Common myeloid progenitor, CD34-positive (primary cell): ENCODE data around the gene NT5C3B.

ENCODE experiments used
- CTCF ChIA-PET: fragments of 350-600 bp; sonication (Branson Sonifier 250); formaldehyde crosslinking; loops from one replicate; lab custom pipeline; 2021; ENCODE audit warnings: antibody characterized with exemption; lab: Charles Lee
- POLR2A ChIA-PET: fragments of 350-600 bp; sonication (Branson Sonifier 250); formaldehyde crosslinking; loops from one replicate; lab custom pipeline; 2021; ENCODE audit warnings: antibody characterized with exemption; lab: Charles Lee
- DNase-seq, 3 donors: peaks; one replicate each; pipeline versions ENCODE4 v3.0.0 to v3.0.0-alpha.2; 2013
- H3K27ac ChIP-seq, 2 experiments: 1 replicate in 1 of 2; 2 replicates in 1 of 2; pipeline ENCODE4 v1.7.0; 2013; ENCODE audit warnings: inconsistent platforms in 2 of 2, low read length in 2 of 2, mild to moderate bottlenecking in 2 of 2, low read depth in 1 of 2, moderate library complexity in 1 of 2; ENCODE audit not compliant: severe bottlenecking in 2 of 2, insufficient read depth in 1 of 2, poor library complexity in 1 of 2
- H3K27me3 ChIP-seq, 5 experiments: replicated peaks in 2 of 5; 1 replicate in 3 of 5; 2 replicates in 2 of 5; pipeline versions ENCODE4 v1.6.1 to v1.7.0; 2013; ENCODE audit warnings: low read length in 4 of 5, mild to moderate bottlenecking in 2 of 5, moderate library complexity in 2 of 5, inconsistent platforms in 1 of 5; ENCODE audit not compliant: insufficient read depth in 5 of 5, control insufficient read depth in 4 of 5
- H3K36me3 ChIP-seq, 4 experiments: 1 replicate in 2 of 4; 2 replicates in 2 of 4; pipeline versions ENCODE4 v1.6.1 to v1.7.0; 2013; ENCODE audit warnings: low read length in 3 of 4, control low read depth in 1 of 4, mild to moderate bottlenecking in 1 of 4; ENCODE audit not compliant: control insufficient read depth in 4 of 4, insufficient read depth in 4 of 4
- H3K4me1 ChIP-seq, 4 experiments: 1 replicate in 3 of 4; 2 replicates in 1 of 4; pipeline versions ENCODE4 v1.6.1 to v1.7.1; 2013; ENCODE audit warnings: low read length in 3 of 4, mild to moderate bottlenecking in 3 of 4, control low read depth in 1 of 4, inconsistent platforms in 1 of 4, moderate library complexity in 1 of 4; ENCODE audit not compliant: control insufficient read depth in 4 of 4, insufficient read depth in 4 of 4; ENCODE audit errors: control extremely low read depth in 1 of 4
- H3K4me3 ChIP-seq, 7 experiments: 1 replicate in 4 of 7; 2 replicates in 3 of 7; pipeline versions ENCODE4 v1.5.1 to v1.7.0; 2013; ENCODE audit warnings: mild to moderate bottlenecking in 7 of 7, low read length in 6 of 7, moderate library complexity in 6 of 7, inconsistent platforms in 2 of 7, low read depth in 2 of 7, control low read depth in 1 of 7; ENCODE audit not compliant: insufficient read depth in 4 of 7, control insufficient read depth in 1 of 7; ENCODE audit errors: extremely low read depth in 1 of 7
- H3K9me3 ChIP-seq, 5 experiments: 1 replicate in 4 of 5; 2 replicates in 1 of 5; pipeline versions ENCODE4 v1.6.1 to v1.7.1; 2013; ENCODE audit warnings: low read length in 4 of 5, mild to moderate bottlenecking in 2 of 5, inconsistent platforms in 1 of 5, low read depth in 1 of 5, moderate library complexity in 1 of 5; ENCODE audit not compliant: control insufficient read depth in 4 of 5, insufficient read depth in 2 of 5; ENCODE audit errors: control extremely low read depth in 1 of 5
- WGBS: methylation state at CpG from one replicate; pipeline ENCODE4 v1.1.5; 2013; ENCODE audit not compliant: insufficient coverage; 5-methylcytosine and 5-hydroxymethylcytosine counted together

The NT5C3B gene

GRCh38 chr17:41813152-41813680, 22.8 kb downstream of the NT5C3B start:
- Histone ChIP-seq H3K4me1 (peaks cover 0 to 25% (median 19%) of the 10 kb centered on the region in 4 experiments), H3K27ac (no peak overlapping the region), H3K4me3 (peak overlapping the region in 3 of 7 experiments; percentile 75 to 86 (median 77)), H3K9me3 (no peaks in the 10 kb centered on the region), H3K36me3 (no peaks in the 10 kb centered on the region), H3K27me3 (peaks cover 0 to 8% (median 0%) of the 10 kb centered on the region in 5 experiments)
- 43% methylated on average over 9 of the region's 12 CpGs for WGBS
- ChIA-PET POLR2A (no interaction called here), CTCF (interaction anchor here (1.0 kb wide), 1 partner anchor 118 kb away, joined by 4 read pairs; no protein-coding TSS in a partner anchor)
- no peak for DNase-seq

- H3K4me1 ChIP-seq = peaks cover 0 to 25% (median 19%) of the 10 kb centered on the region in 4 experiments
- peak within 1 kb of the TSS; percentile 46 to 86 (median 73) for H3K4me3 ChIP-seq
- peaks cover 0 to 8% (median 0%) of the 10 kb centered on the region in 5 experiments for H3K27me3 ChIP-seq
- ChIA-PET CTCF (interaction anchor here (1.0 to 4.8 kb wide), 5 partner anchors 14 to 117 kb away, joined by 3 to 16 read pairs (median 4); no protein-coding TSS in a partner anchor), POLR2A (no interaction called here)
- H3K36me3 ChIP-seq = no peaks in the 10 kb centered on the region
- whole genome bisulfite sequencing = 3% methylated on average over 22 of the region's 35 CpGs
- no peak within 1 kb of the TSS for H3K27ac ChIP-seq
- peak in 2 of 3 donors; percentile 54 to 65 for DNase-seq
- H3K9me3 ChIP-seq = no peaks in the 10 kb centered on the region
Measured at GRCh38 chr17:41812381-41813151, 23.5 kb downstream of the NT5C3B start, which contains the start of gene FKBP10. Gene FKBP10, plus strand, starts transcription at chr17:41813004. Its CDS starts 31 bp downstream, at chr17:41813035.

GRCh38 chr17:41811549-41812380, 24.3 kb downstream of the NT5C3B start, which contains the start of gene P3H4:
Gene P3H4, minus strand, starts transcription at chr17:41811949. Its CDS starts 34 bp downstream, at chr17:41811915.
- peaks cover 0 to 8% (median 0%) of the 10 kb centered on the region in 5 experiments for H3K27me3 ChIP-seq
- 0% methylated on average over 63 of the region's 96 CpGs for WGBS
- H3K36me3 ChIP-seq = peaks cover 0 to 2% (median 0%) of the 10 kb centered on the region in 4 experiments
- no peaks in the 10 kb centered on the region for H3K9me3 ChIP-seq
- ChIA-PET POLR2A (interaction anchor here (0.6 to 1.0 kb wide), 3 partner anchors 25 to 77 kb away, joined by 3 to 4 read pairs (median 3); partner anchors contain the start of gene JUP), CTCF (interaction anchor here (0.9 to 4.8 kb wide), 13 partner anchors 10 to 105 kb away, joined by 3 to 16 read pairs (median 5); no protein-coding TSS in a partner anchor)
- peak; percentile 77 to 85 (median 79) for DNase-seq
- no peak within 1 kb of the TSS for H3K27ac ChIP-seq
- H3K4me3 ChIP-seq = peak within 1 kb of the TSS; percentile 46 to 86 (median 73)
- H3K4me1 ChIP-seq = peaks cover 0 to 25% (median 19%) of the 10 kb centered on the region in 4 experiments

DNA sequence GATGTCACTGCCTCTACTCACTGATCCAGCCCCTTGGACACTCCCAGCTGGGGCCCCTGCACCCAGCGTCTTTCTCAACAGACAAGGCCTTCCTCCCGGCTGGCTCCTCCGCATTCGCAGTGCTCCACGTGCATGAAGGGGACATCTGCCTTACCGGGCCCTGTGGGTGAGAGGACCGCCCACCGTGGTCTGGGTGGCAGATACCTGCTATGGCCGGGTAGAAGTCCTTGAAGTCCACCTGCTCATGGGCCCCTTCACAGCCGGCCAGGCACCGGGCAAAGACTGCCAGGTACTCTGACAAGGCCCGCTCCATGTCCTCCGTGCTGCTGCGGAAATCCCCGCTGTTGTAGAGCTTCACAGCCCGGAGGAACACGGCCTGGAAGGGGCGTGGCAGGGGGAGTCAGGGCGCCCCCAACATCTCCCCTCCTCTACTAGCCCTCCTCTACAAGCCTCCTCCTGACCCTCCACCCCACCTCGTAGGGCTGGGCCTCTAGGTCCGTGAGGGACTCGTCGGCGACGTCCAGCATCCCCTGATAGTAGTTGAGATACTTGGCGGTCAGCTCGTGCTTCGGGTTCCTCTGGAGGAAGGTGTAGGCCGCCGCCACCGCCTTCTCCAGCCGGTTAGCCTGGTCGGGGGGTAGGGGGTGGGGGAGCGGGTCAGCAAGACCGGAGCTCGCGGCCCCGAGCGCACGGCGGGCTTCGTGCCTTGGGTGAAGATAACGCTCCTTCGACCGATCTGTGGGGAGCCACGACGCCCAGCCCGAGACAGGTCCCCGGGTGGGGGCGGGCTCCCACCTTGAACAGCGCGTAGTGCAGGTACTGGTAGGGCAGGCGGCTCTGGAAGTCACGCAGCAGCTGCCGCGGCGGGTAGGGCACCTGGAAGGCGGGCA, 25.1 kb downstream of the NT5C3B start:
- CTCF ChIA-PET = interaction anchor here (0.9 to 4.8 kb wide), 15 partner anchors 9 to 104 kb away, joined by 3 to 16 read pairs (median 4); no protein-coding TSS in a partner anchor
- H3K27ac ChIP-seq = no peak overlapping the region
- H3K4me1 ChIP-seq = peaks cover 0 to 25% (median 19%) of the 10 kb centered on the region in 4 experiments
- no peak for DNase-seq
- peaks cover 0 to 2% (median 0%) of the 10 kb centered on the region in 4 experiments for H3K36me3 ChIP-seq
- 36% methylated on average over 51 of the region's 58 CpGs for WGBS
- H3K27me3 ChIP-seq = peaks cover 0 to 8% (median 0%) of the 10 kb centered on the region in 5 experiments
- no peaks in the 10 kb centered on the region for H3K9me3 ChIP-seq
- peak overlapping the region; percentile 46 to 86 (median 73) for H3K4me3 ChIP-seq
- POLR2A ChIA-PET = interaction anchor here (0.6 to 1.0 kb wide), 3 partner anchors 24 to 76 kb away, joined by 3 to 4 read pairs (median 3); partner anchors contain the start of gene JUP

GRCh38 chr17:41806685-41807445, 29.2 kb downstream of the NT5C3B start:
- H3K4me1 ChIP-seq = peaks cover 0 to 26% (median 23%) of the 10 kb centered on the region in 4 experiments
- H3K27ac ChIP-seq = no peak overlapping the region
- no peak overlapping the region for H3K4me3 ChIP-seq
- DNase-seq = no peak
- H3K27me3 ChIP-seq = peaks cover 0 to 5% (median 0%) of the 10 kb centered on the region in 5 experiments
- 99% methylated on average over 7 of the region's 8 CpGs for WGBS
- ChIA-PET CTCF (interaction anchor here (0.8 to 2.0 kb wide), 4 partner anchors 8 to 70 kb away, joined by 3 to 5 read pairs (median 3); no protein-coding TSS in a partner anchor), POLR2A (interaction anchor here (1.1 kb wide), 1 partner anchor 22 kb away, joined by 5 read pairs; no protein-coding TSS in a partner anchor)
- peaks cover 0 to 2% (median 0%) of the 10 kb centered on the region in 4 experiments for H3K36me3 ChIP-seq
- H3K9me3 ChIP-seq = no peaks in the 10 kb centered on the region
